Stomach (tissue), 4 donors: ENCODE results near the gene S100A9.

ENCODE experiments used
- EP300 ChIP-seq: sonication (generic); formaldehyde crosslinking; IDR thresholded peaks from one replicate; pipeline ENCODE4 v1.6.1; 2017; ENCODE audit warnings: antibody characterized with exemption
- POLR2A ChIP-seq, 4 donors: fragments of 450-650 bp; IDR thresholded peaks; one replicate each; pipeline ENCODE4 v1.6.1; 2016; ENCODE audit warnings: antibody characterized with exemption in 4 of 4, control low read depth in 2 of 4, mild to moderate bottlenecking in 1 of 4, moderate library complexity in 1 of 4
- POLR2AphosphoS5 ChIP-seq, 3 donors: sonication (generic); formaldehyde crosslinking; IDR thresholded peaks; one replicate each; pipeline ENCODE4 v1.6.1; 2016; ENCODE audit warnings: antibody characterized with exemption in 3 of 3
- TF ChIP-seq, protein P1 (sequence below), 7 experiments: fragments of 450-650 bp in 4 of 7; fragments of 200-600 bp in 3 of 7; sonication (generic) in 3 of 7; IDR thresholded peaks; one replicate each; pipeline ENCODE4 v1.5.1; 2016 to 2019; ENCODE audit warnings: antibody characterized with exemption in 7 of 7, control low read depth in 2 of 7, mild to moderate bottlenecking in 1 of 7

DNA sequence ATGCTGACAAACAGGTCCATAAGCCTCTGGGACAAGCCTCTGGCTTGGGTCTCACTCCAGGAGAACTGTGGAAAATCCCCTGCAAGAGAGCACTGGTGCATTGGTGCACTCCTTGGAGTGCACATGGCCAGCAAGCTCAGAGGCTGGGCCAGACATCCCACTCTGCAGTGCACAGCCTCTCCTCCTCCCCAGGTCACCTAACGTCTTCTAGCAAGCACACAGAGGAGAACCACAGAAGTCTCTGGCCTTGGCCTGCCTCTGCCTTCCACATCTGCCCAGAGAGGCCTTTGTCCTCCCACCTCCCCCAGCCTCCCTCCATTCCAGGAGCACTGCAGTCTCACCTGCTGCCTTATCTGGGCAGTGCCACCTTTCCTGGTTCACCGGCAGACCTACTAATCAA lies 49.1 kb upstream of the S100A9 start:
- TF ChIP-seq, protein P1, sequence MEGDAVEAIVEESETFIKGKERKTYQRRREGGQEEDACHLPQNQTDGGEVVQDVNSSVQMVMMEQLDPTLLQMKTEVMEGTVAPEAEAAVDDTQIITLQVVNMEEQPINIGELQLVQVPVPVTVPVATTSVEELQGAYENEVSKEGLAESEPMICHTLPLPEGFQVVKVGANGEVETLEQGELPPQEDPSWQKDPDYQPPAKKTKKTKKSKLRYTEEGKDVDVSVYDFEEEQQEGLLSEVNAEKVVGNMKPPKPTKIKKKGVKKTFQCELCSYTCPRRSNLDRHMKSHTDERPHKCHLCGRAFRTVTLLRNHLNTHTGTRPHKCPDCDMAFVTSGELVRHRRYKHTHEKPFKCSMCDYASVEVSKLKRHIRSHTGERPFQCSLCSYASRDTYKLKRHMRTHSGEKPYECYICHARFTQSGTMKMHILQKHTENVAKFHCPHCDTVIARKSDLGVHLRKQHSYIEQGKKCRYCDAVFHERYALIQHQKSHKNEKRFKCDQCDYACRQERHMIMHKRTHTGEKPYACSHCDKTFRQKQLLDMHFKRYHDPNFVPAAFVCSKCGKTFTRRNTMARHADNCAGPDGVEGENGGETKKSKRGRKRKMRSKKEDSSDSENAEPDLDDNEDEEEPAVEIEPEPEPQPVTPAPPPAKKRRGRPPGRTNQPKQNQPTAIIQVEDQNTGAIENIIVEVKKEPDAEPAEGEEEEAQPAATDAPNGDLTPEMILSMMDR (IDR thresholded peaks at IDR 0.05): no peak
- TF ChIP-seq POLR2A (IDR thresholded peaks at IDR 0.05) (no peak), POLR2AphosphoS5 (IDR thresholded peaks at IDR 0.05) (no peak), EP300 (no peak)
